HUDEP-2 (cell line): ENCODE measurements around the gene BANK1.

Source experiments
- DNase-seq, 76 experiments: peaks; one replicate each; lab custom pipeline; 2025; ENCODE audit not compliant: unreplicated experiment in 76 of 76; lab: John Stamatoyannopoulos, UW

Gene BANK1

GRCh38 chr4:102103368-102103767, 312.8 kb downstream of the BANK1 start:
- peak in 1 of 76 experiments; percentile 0 for DNase-seq

- DNase-seq, result no peak
Observed at GRCh38 chr4:102104278-102104677, 313.7 kb downstream of the BANK1 start.

GRCh38 chr4:102105983-102106382, 315.5 kb downstream of the BANK1 start:
- DNase-seq, result no peak

- DNase-seq, result no peak
Observed at GRCh38 chr4:102114118-102114630, 323.6 kb downstream of the BANK1 start.

GRCh38 chr4:102116121-102116520, 325.6 kb downstream of the BANK1 start:
- no peak for DNase-seq

- no peak for DNase-seq
Observed at GRCh38 chr4:102120846-102121245, 330.3 kb downstream of the BANK1 start.
